ENCODE results near the gene FREM1.

The FREM1 gene

DNA sequence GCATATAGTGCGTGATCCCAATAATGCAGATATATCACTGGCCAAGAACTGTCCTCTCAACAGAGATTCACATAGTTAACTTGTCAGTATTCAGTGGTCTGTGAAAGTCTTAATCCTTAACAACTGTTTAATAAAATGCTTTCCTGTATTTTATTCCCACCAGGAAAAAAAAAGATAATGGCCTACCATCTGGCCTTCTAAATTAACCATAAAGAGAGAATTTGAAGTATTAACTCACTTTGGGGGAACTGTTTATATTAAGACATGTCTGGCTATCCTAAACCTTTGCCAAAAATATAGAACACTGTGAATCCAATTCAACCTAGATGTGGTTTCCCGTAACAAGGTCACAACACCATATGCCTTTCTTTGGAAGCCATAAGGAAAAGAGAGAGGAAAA lies 818 bp upstream of the FREM1 start:
- no peaks in the 10 kb centered on the region for H3K4me1 ChIP-seq (ENCODE audit: control insufficient read depth, insufficient read depth, low read length, unreplicated experiment)
- H3K27me3 ChIP-seq (ENCODE audit: insufficient read depth, low read length): peaks cover 18% of the 10 kb centered on the region; the same call in 1 of the 2 replicates
- no peak overlapping the region for H2AFZ ChIP-seq (ENCODE audit: low read length, unreplicated experiment)
- H3K79me2 ChIP-seq (ENCODE audit: control insufficient read depth, insufficient read depth, low read length, unreplicated experiment): no peaks in the 10 kb centered on the region
- no peak overlapping the region for H3K27ac ChIP-seq (ENCODE audit: low read depth, low read length)
- no peak overlapping the region for H3K4me3 ChIP-seq (ENCODE audit: low read depth, low read length)
- no peaks in the 10 kb centered on the region for H3K36me3 ChIP-seq (ENCODE audit: insufficient read depth, low read length)

DNA sequence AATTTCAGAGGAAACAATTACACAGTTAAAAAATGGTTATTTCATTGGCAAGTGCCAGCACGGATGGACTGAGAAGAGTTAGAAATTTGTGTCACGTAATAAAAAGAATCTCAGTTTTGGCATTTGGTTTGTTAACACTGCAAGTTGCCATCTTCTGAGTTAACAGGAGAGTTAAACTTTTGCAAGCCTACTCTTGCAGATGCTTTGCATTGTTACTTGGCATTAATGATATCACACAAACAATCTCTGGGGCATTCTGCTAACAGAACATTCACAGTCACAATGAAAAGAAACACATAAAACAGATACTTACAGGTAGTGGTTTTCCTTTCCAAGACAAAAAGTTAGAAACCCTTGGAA lies 647 bp downstream of the FREM1 start:
- H3K36me3 ChIP-seq (ENCODE audit: insufficient read depth, low read length): no peaks in the 10 kb centered on the region
- no peak overlapping the region for H3K4me3 ChIP-seq (ENCODE audit: low read depth, low read length)
- no peak overlapping the region for H3K27ac ChIP-seq (ENCODE audit: low read depth, low read length)
- H3K4me1 ChIP-seq (ENCODE audit: control insufficient read depth, insufficient read depth, low read length, unreplicated experiment): no peaks in the 10 kb centered on the region
- H3K27me3 ChIP-seq (ENCODE audit: insufficient read depth, low read length): peaks cover 15% of the 10 kb centered on the region; the same call in 1 of the 2 replicates
- no peaks in the 10 kb centered on the region for H3K79me2 ChIP-seq (ENCODE audit: control insufficient read depth, insufficient read depth, low read length, unreplicated experiment)
- H2AFZ ChIP-seq (ENCODE audit: low read length, unreplicated experiment): no peak overlapping the region

DNA sequence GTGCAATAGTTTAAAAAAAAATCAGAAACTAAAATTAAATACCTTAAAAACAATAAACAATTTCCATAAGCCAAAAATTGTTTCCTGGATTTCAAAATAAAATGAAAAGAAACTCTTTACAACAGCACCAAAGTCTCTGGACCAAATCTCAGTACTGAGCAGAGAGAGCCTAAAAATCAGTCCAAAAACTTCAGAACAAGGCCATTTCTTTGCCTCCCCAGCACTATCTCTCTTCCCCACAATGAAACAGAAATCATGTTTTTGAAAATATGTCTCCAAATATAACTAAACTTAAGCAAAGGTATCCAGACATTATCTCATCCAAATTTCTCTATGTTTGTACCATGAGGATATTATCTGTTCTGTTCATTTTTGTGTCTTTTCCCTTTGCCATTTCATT lies 1.0 kb downstream of the FREM1 start:
- peaks cover 15% of the 10 kb centered on the region; the same call in 1 of the 2 replicates for H3K27me3 ChIP-seq (ENCODE audit: insufficient read depth, low read length)
- no peaks in the 10 kb centered on the region for H3K4me1 ChIP-seq (ENCODE audit: control insufficient read depth, insufficient read depth, low read length, unreplicated experiment)
- H3K27ac ChIP-seq (ENCODE audit: low read depth, low read length): no peak overlapping the region
- H3K79me2 ChIP-seq (ENCODE audit: control insufficient read depth, insufficient read depth, low read length, unreplicated experiment): no peaks in the 10 kb centered on the region
- no peak overlapping the region for H3K4me3 ChIP-seq (ENCODE audit: low read depth, low read length)
- H3K36me3 ChIP-seq (ENCODE audit: insufficient read depth, low read length): no peaks in the 10 kb centered on the region
- H2AFZ ChIP-seq (ENCODE audit: low read length, unreplicated experiment): no peak overlapping the region

DNA sequence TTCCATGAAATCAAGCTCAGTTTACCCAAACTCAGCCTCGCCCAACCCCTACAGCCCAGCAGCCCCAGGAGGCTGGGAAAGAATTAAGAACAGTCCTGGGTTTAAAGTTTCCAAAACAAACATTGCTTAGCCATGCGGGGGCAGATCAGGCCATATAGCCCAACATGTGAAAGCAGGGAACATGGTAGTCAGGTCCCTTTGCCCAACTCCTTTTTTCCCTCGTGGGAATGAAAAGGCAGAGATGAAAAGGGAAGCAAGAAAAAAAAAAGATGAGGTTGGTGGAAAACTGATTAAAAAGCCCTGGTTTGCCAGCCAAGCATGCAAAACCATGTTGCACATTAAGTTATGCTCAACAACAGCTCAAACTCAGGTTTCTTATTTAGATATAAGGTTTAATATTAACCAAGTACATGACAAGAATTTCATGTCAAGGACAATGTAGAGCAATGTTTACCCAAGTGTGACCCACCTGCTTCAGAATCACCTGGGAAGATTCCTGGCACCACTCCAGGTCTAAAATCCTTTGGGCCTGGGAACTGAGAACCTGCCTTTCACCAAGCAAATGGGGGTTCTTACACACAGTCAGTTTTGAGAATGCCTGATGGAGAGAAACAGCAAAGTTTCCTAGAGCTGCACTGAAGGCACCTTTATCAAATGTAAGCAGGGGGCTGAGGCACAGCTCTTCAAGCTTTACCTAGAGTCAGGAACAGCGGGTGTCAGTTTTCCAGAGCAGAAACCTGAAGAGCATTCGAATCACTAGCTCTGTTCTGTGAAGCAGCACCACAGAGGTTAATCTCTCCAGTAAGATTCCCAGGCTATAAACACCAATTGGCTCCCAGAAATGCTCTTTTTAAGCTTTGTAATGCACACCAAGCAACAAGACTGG lies 1.7 kb downstream of the FREM1 start:
- H3K4me1 ChIP-seq (ENCODE audit: control insufficient read depth, insufficient read depth, low read length, unreplicated experiment): no peaks in the 10 kb centered on the region
- no peak overlapping the region for H2AFZ ChIP-seq (ENCODE audit: low read length, unreplicated experiment)
- H3K36me3 ChIP-seq (ENCODE audit: insufficient read depth, low read length): no peaks in the 10 kb centered on the region
- peaks cover 15% of the 10 kb centered on the region; the same call in 1 of the 2 replicates for H3K27me3 ChIP-seq (ENCODE audit: insufficient read depth, low read length)
- no peak overlapping the region for H3K4me3 ChIP-seq (ENCODE audit: low read depth, low read length)
- H3K79me2 ChIP-seq (ENCODE audit: control insufficient read depth, insufficient read depth, low read length, unreplicated experiment): no peaks in the 10 kb centered on the region
- no peak overlapping the region for H3K27ac ChIP-seq (ENCODE audit: low read depth, low read length)

DNA sequence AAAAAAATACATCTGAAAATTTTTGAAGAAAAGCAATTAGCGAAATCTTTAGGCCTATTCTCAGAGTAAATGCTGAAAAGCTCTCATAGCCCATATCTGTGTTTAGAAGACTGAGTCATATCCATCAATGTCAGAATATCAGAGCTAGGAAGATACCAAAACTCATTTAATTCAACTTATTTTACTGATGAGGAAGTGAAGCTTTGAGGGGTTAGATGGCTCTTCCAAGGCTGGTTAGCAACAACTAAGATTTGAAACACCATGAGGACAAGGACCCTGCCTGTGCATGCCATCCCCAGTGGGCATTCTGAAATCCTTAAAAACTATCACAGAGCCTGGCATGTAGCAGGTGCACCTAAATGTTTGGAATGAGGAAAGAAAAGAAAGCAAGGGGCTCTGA lies 2.5 kb downstream of the FREM1 start:
- no peak overlapping the region for H3K27ac ChIP-seq (ENCODE audit: low read depth, low read length)

DNA sequence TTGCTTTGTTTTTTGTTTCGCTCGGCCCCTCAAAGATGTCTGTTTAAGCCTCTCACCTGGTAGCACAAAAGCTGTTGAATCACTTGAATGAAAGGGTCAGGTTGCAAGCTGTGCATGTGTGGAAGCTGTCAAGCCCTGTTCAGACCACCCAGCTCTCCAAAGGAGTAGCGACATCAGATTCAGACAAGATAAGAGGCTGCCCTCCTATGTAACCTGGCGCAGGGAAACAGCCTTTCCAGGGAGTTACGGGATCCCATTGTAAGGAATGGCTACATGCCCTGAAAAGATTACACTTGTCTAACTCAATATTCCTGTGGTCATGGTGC lies 2.9 kb downstream of the FREM1 start:
- Histone ChIP-seq H3K27ac (ENCODE audit: low read depth, low read length) (no peak overlapping the region), H2AFZ (ENCODE audit: low read length, unreplicated experiment) (no peak overlapping the region), H3K79me2 (ENCODE audit: control insufficient read depth, insufficient read depth, low read length, unreplicated experiment) (no peaks in the 10 kb centered on the region), H3K36me3 (ENCODE audit: insufficient read depth, low read length) (no peaks in the 10 kb centered on the region), H3K27me3 (ENCODE audit: insufficient read depth, low read length) (peaks cover 15% of the 10 kb centered on the region; the same call in 1 of the 2 replicates), H3K4me3 (ENCODE audit: low read depth, low read length) (no peak overlapping the region), H3K4me1 (ENCODE audit: control insufficient read depth, insufficient read depth, low read length, unreplicated experiment) (no peaks in the 10 kb centered on the region)

More for the DNA sequence above, 2.5 kb downstream of the FREM1 start:
- H3K27me3 ChIP-seq (ENCODE audit: insufficient read depth, low read length): peaks cover 15% of the 10 kb centered on the region; the same call in 1 of the 2 replicates
- H3K36me3 ChIP-seq (ENCODE audit: insufficient read depth, low read length): no peaks in the 10 kb centered on the region
- no peak overlapping the region for H2AFZ ChIP-seq (ENCODE audit: low read length, unreplicated experiment)
- H3K4me3 ChIP-seq (ENCODE audit: low read depth, low read length): no peak overlapping the region
- H3K4me1 ChIP-seq (ENCODE audit: control insufficient read depth, insufficient read depth, low read length, unreplicated experiment): no peaks in the 10 kb centered on the region
- no peaks in the 10 kb centered on the region for H3K79me2 ChIP-seq (ENCODE audit: control insufficient read depth, insufficient read depth, low read length, unreplicated experiment)

DNA sequence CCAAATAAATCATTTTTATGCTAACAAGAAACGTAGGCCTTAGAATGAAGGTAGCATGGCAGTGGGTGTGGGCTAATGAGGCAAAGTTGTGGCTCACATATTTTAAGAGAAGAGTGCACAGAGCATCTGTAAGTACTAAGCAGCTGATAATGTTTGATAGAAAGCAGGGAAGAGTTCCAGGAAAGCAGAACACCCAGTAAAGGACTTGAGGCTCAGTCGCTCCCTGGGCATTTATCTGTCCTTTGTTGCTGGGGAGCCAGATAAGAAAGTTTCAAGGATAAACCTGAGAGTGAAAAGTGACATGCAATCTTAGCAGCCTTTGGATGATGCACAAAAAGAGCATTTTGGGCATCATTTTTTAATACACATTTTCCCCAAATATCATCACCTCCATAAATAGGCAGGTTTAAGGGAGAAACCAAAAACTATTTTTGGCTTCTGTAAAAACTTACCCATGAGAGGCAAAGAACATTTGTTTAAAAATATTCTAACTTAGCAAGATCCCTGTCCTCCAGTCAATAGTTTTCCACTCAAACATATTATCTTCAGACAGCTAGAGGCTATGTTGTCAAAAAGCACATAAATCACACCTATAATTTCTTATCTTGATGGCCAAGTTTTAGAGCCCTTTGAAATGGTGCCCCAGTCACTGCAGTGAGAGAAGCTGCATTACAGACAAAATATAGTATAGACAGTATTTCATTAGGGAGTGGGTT lies 3.4 kb downstream of the FREM1 start:
- Histone ChIP-seq H3K36me3 (ENCODE audit: insufficient read depth, low read length) (no peaks in the 10 kb centered on the region), H3K79me2 (ENCODE audit: control insufficient read depth, insufficient read depth, low read length, unreplicated experiment) (no peaks in the 10 kb centered on the region), H3K4me1 (ENCODE audit: control insufficient read depth, insufficient read depth, low read length, unreplicated experiment) (no peaks in the 10 kb centered on the region), H3K4me3 (ENCODE audit: low read depth, low read length) (no peak overlapping the region), H3K27me3 (ENCODE audit: insufficient read depth, low read length) (peaks cover 15% of the 10 kb centered on the region; the same call in 1 of the 2 replicates), H3K27ac (ENCODE audit: low read depth, low read length) (no peak overlapping the region), H2AFZ (ENCODE audit: low read length, unreplicated experiment) (no peak overlapping the region)

DNA sequence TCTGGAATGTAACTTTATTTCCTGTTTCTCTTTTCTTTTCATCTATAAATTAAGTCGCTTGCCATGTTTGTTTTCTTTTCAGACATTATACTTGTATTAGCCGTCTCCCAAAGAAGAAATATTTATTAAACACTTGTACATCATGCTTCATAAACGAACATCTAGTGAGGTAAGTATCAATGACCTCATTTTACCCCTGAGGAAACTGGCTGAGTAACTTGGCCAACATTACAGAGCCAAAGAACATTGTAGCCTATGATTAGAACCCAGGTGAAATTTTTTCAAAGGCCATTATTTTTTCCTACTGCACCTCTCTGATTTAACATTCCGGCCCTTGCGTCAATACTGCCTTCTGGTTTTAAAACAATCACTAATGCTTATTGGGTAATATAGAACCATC lies 4.2 kb downstream of the FREM1 start:
- H3K27ac ChIP-seq (ENCODE audit: low read depth, low read length): no peak overlapping the region
- H3K36me3 ChIP-seq (ENCODE audit: insufficient read depth, low read length): no peaks in the 10 kb centered on the region
- no peaks in the 10 kb centered on the region for H3K4me1 ChIP-seq (ENCODE audit: control insufficient read depth, insufficient read depth, low read length, unreplicated experiment)
- H3K27me3 ChIP-seq (ENCODE audit: insufficient read depth, low read length): peaks cover 15% of the 10 kb centered on the region; the same call in 1 of the 2 replicates
- no peak overlapping the region for H3K4me3 ChIP-seq (ENCODE audit: low read depth, low read length)
- H2AFZ ChIP-seq (ENCODE audit: low read length, unreplicated experiment): no peak overlapping the region
- H3K79me2 ChIP-seq (ENCODE audit: control insufficient read depth, insufficient read depth, low read length, unreplicated experiment): no peaks in the 10 kb centered on the region

DNA sequence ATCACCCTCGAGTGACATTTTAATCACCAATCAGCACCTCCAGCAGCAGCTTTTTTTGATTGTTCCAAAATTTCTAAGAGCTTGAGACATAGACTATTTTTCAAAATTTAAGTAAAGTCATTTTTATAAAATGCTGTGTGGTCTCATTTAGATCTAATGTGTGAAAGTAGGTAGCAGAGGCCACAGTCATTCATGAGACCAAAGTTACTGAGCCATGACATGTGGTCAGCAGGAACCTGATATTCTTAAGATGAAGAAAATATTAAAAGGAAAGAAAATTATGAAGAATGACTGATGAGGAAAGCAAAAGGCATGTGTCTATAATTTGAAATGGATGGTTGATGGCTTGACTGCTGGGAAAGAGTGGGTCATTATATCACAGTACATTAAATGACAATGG lies 7.2 kb downstream of the FREM1 start:
- no peak overlapping the region for H2AFZ ChIP-seq (ENCODE audit: low read length, unreplicated experiment)
- no peak overlapping the region for H3K27ac ChIP-seq (ENCODE audit: low read depth, low read length)
- H3K27me3 ChIP-seq (ENCODE audit: insufficient read depth, low read length): no peaks in the 10 kb centered on the region; the same call in 1 of the 2 replicates
- H3K79me2 ChIP-seq (ENCODE audit: control insufficient read depth, insufficient read depth, low read length, unreplicated experiment): no peaks in the 10 kb centered on the region
- no peaks in the 10 kb centered on the region for H3K4me1 ChIP-seq (ENCODE audit: control insufficient read depth, insufficient read depth, low read length, unreplicated experiment)
- no peak overlapping the region for H3K4me3 ChIP-seq (ENCODE audit: low read depth, low read length)
- no peaks in the 10 kb centered on the region for H3K36me3 ChIP-seq (ENCODE audit: insufficient read depth, low read length)

DNA sequence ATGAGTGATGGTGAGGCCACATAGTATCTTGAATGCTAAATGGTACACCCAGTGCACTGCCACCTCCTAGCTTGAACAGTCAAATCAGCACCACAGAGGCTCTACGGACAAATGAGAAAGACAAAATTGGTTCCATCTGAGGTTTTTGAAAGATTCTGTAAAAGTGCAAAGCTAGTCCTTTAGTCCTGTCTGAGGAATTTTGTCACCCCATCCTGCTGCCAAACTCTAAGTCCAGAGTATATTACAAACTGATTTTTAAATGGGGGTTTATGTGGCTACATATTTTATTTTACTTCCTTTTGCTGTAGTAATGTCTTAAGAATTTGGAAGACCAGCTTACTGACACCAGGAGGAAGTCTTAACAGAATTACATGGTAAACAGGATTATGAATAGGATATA lies 7.7 kb downstream of the FREM1 start:
- Histone ChIP-seq H3K27me3 (ENCODE audit: insufficient read depth, low read length) (no peaks in the 10 kb centered on the region; the same call in 1 of the 2 replicates), H3K36me3 (ENCODE audit: insufficient read depth, low read length) (no peaks in the 10 kb centered on the region), H2AFZ (ENCODE audit: low read length, unreplicated experiment) (no peak overlapping the region), H3K79me2 (ENCODE audit: control insufficient read depth, insufficient read depth, low read length, unreplicated experiment) (no peaks in the 10 kb centered on the region), H3K4me3 (ENCODE audit: low read depth, low read length) (no peak overlapping the region), H3K4me1 (ENCODE audit: control insufficient read depth, insufficient read depth, low read length, unreplicated experiment) (no peaks in the 10 kb centered on the region), H3K27ac (ENCODE audit: low read depth, low read length) (no peak overlapping the region)

DNA sequence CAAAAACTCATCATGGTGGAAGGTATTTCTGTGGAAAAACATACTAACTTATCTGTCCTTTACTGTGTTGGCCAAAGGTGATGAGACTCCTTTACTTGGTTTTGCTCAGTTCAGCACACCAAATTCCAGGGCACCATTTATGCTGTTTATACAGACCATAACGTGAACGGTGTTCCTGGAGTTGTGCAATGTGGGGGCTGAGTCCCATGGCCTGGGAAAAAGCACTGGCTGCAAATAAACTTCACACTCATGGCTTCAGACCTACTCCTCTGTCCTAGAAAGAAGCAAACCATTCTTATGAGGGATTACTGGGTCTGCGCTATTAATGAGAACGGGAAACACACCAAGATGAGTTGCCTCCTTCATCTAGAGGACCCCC lies 10.4 kb downstream of the FREM1 start:
- H3K4me3 ChIP-seq (ENCODE audit: low read depth, low read length): peak overlapping the region; percentile 21; the same call in 1 of the 2 replicates
- no peaks in the 10 kb centered on the region for H3K4me1 ChIP-seq (ENCODE audit: control insufficient read depth, insufficient read depth, low read length, unreplicated experiment)
- H3K27me3 ChIP-seq (ENCODE audit: insufficient read depth, low read length): no peaks in the 10 kb centered on the region; the same call in 1 of the 2 replicates
- H3K27ac ChIP-seq (ENCODE audit: low read depth, low read length): no peak overlapping the region
- H3K79me2 ChIP-seq (ENCODE audit: control insufficient read depth, insufficient read depth, low read length, unreplicated experiment): no peaks in the 10 kb centered on the region
- peak overlapping the region; percentile 9 for H2AFZ ChIP-seq (ENCODE audit: low read length, unreplicated experiment)
- no peaks in the 10 kb centered on the region for H3K36me3 ChIP-seq (ENCODE audit: insufficient read depth, low read length)

Measured in ACC112 (cell line).